Stimulated activated CD8-positive, alpha-beta memory T cell treated with anti-CD3 and anti-CD28 coated beads, Interleukin-15, amount 100 ng/mL, for 48 hours (primary cell): ENCODE measurements around the gene TUBB4A.

ENCODE experiments used
- DNase-seq, 2 donors: peaks; one replicate each; pipeline ENCODE4 v3.0.0-alpha.2; 2020; ENCODE audit warnings: low read depth in 2 of 2

Gene TUBB4A

GRCh38 chr19:6467384-6467783 is 34.7 kb downstream of the TUBB4A start:
- no peak for DNase-seq

GRCh38 chr19:6466526-6467248 is 35.4 kb downstream of the TUBB4A start:
- DNase-seq = no peak

- DNase-seq = no peak
Measured at GRCh38 chr19:6465663-6466062, 36.4 kb downstream of the TUBB4A start.

- no peak for DNase-seq
Measured at GRCh38 chr19:6465006-6465405, 37.1 kb downstream of the TUBB4A start.

GRCh38 chr19:6464070-6464873 is 37.8 kb downstream of the TUBB4A start, which contains the start of gene CRB3:
CRB3 (plus strand) TSS chr19:6464271; CDS start chr19:6464702, 431 bp downstream.
- no peak for DNase-seq

- DNase-seq = peak; percentile 95 to 96
Measured at GRCh38 chr19:6460099-6460884, 41.8 kb downstream of the TUBB4A start.

GRCh38 chr19:6459262-6460098 is 42.6 kb downstream of the TUBB4A start, which contains the start of gene SLC25A23:
SLC25A23 (minus strand) TSS chr19:6459792; CDS start chr19:6459628, 164 bp downstream.
- DNase-seq = peak; percentile 34 to 39

- DNase-seq = no peak
Measured at GRCh38 chr19:6458695-6459261, 43.3 kb downstream of the TUBB4A start.

GRCh38 chr19:6457958-6458694 is 44.0 kb downstream of the TUBB4A start:
- DNase-seq = no peak

GRCh38 chr19:6455924-6456323 is 46.2 kb downstream of the TUBB4A start:
- DNase-seq = no peak

- no peak for DNase-seq
Measured at GRCh38 chr19:6453951-6454565, 48.1 kb downstream of the TUBB4A start.

- DNase-seq = no peak
Measured at GRCh38 chr19:6452899-6453298, 49.2 kb downstream of the TUBB4A start.

GRCh38 chr19:6452223-6452614 is 49.9 kb downstream of the TUBB4A start:
- DNase-seq = no peak

- no peak for DNase-seq
Measured at GRCh38 chr19:6451583-6452222, 50.4 kb downstream of the TUBB4A start.

GRCh38 chr19:6450166-6450565 is 51.9 kb downstream of the TUBB4A start:
- DNase-seq = no peak

- DNase-seq = no peak
Measured at GRCh38 chr19:6448045-6448444, 54.1 kb downstream of the TUBB4A start.

GRCh38 chr19:6446452-6446851 is 55.7 kb downstream of the TUBB4A start:
- DNase-seq = no peak
